ENCODE data around the gene CCDC47. TPM values are rescaled to one million over a fixed set of nuclear protein-coding genes. Genes with fewer than 3 reads are reported as not detected.

CCDC47 gene
- total and polyA plus RNA-seq, 2 of the 13 experiments (the other 11 are each of a cell fraction or from before 2014, with no cell fraction given): 59.3 to 99.5 TPM

DNA sequence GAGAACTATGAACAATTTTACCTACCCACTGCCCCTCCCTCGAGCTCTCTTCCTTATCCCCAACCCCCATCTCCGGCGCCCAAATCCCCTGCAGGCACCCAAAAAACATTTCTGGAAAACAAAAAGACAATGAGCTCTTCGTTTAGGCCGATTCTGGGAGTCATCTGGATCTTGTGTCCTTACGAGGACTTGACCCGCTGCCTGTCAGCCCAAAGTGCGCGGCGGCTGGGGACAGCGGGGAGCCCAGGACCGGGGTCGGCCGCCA lies 32.3 kb downstream of the CCDC47 start (continued):
- TF ChIP-seq, protein P1, sequence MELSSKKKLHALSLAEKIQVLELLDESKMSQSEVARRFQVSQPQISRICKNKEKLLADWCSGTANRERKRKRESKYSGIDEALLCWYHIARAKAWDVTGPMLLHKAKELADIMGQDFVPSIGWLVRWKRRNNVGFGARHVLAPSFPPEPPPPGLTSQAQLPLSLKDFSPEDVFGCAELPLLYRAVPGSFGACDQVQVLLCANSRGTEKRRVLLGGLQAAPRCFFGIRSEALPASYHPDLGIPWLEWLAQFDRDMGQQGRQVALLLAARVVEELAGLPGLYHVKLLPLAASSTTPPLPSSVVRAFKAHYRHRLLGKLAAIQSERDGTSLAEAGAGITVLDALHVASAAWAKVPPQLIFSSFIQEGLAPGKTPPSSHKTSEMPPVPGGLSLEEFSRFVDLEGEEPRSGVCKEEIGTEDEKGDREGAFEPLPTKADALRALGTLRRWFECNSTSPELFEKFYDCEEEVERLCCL (CRISPR knock-in tag; IDR thresholded peaks at IDR 0.05; ENCODE audit: borderline replicate concordance): no peak
- TF ChIP-seq ZNF660 (CRISPR knock-in tag; IDR thresholded peaks at IDR 0.05; ENCODE audit: borderline replicate concordance, low read depth) (no peak), ZFP90 (CRISPR knock-in tag; IDR thresholded peaks at IDR 0.05; ENCODE audit: borderline replicate concordance) (no peak), ZBTB7B (CRISPR knock-in tag; IDR thresholded peaks at IDR 0.05) (no peak), HNF4A (CRISPR knock-in tag; IDR thresholded peaks at IDR 0.05) (0 out of 2 replicates have a peak, but pooled peaks have one; percentile 3), NR2C2 (CRISPR knock-in tag; IDR thresholded peaks at IDR 0.05; ENCODE audit: borderline replicate concordance) (no peak), MED8 (CRISPR knock-in tag; IDR thresholded peaks at IDR 0.05; ENCODE audit: insufficient replicate concordance) (peak; percentile 37), NFIB (CRISPR knock-in tag; IDR thresholded peaks at IDR 0.05; ENCODE audit: borderline replicate concordance) (no peak), DPF2 (CRISPR knock-in tag; IDR thresholded peaks at IDR 0.05; ENCODE audit: borderline replicate concordance, low read depth) (no peak), ZBTB21 (CRISPR knock-in tag; IDR thresholded peaks at IDR 0.05) (peak; percentile 9; the same call in 1 of the 2 replicates), ZNF235 (CRISPR knock-in tag; IDR thresholded peaks at IDR 0.05; ENCODE audit: borderline replicate concordance) (0 out of 2 replicates have a peak, but pooled peaks have one; percentile 13), TAF15 (IDR thresholded peaks at IDR 0.05; ENCODE audit: low read depth, low read length, poor library complexity, severe bottlenecking) (no peak), ZNF260 (CRISPR knock-in tag; IDR thresholded peaks at IDR 0.05; ENCODE audit: borderline replicate concordance, low read depth) (no peak), ZNF674 (CRISPR knock-in tag; IDR thresholded peaks at IDR 0.05; ENCODE audit: low read depth) (no peak), ZFP62 (CRISPR knock-in tag; IDR thresholded peaks at IDR 0.05) (no peak), ISL2 (CRISPR knock-in tag; IDR thresholded peaks at IDR 0.05) (no peak)
- TF ChIP-seq, protein P2, sequence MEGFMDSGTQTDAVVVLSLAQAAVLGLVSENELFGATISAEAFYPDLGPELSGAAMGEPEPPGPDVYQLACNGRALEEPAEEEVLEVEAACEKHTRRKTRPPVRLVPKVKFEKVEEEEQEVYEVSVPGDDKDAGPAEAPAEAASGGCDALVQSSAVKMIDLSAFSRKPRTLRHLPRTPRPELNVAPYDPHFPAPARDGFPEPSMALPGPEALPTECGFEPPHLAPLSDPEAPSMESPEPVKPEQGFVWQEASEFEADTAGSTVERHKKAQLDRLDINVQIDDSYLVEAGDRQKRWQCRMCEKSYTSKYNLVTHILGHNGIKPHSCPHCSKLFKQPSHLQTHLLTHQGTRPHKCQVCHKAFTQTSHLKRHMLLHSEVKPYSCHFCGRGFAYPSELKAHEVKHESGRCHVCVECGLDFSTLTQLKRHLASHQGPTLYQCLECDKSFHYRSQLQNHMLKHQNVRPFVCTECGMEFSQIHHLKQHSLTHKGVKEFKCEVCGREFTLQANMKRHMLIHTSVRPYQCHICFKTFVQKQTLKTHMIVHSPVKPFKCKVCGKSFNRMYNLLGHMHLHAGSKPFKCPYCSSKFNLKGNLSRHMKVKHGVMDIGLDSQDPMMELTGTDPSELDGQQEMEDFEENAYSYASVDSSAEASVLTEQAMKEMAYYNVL (CRISPR knock-in tag; IDR thresholded peaks at IDR 0.05; ENCODE audit: borderline replicate concordance): 0 out of 2 replicates have a peak, but pooled peaks have one; percentile 21
- TF ChIP-seq, protein P3, sequence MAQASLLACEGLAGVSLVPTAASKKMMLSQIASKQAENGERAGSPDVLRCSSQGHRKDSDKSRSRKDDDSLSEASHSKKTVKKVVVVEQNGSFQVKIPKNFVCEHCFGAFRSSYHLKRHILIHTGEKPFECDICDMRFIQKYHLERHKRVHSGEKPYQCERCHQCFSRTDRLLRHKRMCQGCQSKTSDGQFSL (CRISPR knock-in tag; IDR thresholded peaks at IDR 0.05): no peak
- TF ChIP-seq, protein P4, sequence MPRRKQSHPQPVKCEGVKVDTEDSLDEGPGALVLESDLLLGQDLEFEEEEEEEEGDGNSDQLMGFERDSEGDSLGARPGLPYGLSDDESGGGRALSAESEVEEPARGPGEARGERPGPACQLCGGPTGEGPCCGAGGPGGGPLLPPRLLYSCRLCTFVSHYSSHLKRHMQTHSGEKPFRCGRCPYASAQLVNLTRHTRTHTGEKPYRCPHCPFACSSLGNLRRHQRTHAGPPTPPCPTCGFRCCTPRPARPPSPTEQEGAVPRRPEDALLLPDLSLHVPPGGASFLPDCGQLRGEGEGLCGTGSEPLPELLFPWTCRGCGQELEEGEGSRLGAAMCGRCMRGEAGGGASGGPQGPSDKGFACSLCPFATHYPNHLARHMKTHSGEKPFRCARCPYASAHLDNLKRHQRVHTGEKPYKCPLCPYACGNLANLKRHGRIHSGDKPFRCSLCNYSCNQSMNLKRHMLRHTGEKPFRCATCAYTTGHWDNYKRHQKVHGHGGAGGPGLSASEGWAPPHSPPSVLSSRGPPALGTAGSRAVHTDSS (CRISPR knock-in tag; conservative IDR thresholded peaks at IDR 0.05): no peak
- TF ChIP-seq, protein P5, sequence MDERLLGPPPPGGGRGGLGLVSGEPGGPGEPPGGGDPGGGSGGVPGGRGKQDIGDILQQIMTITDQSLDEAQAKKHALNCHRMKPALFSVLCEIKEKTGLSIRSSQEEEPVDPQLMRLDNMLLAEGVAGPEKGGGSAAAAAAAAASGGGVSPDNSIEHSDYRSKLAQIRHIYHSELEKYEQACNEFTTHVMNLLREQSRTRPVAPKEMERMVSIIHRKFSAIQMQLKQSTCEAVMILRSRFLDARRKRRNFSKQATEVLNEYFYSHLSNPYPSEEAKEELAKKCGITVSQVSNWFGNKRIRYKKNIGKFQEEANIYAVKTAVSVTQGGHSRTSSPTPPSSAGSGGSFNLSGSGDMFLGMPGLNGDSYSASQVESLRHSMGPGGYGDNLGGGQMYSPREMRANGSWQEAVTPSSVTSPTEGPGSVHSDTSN (CRISPR knock-in tag; IDR thresholded peaks at IDR 0.05): no peak
- TF ChIP-seq, protein P6, sequence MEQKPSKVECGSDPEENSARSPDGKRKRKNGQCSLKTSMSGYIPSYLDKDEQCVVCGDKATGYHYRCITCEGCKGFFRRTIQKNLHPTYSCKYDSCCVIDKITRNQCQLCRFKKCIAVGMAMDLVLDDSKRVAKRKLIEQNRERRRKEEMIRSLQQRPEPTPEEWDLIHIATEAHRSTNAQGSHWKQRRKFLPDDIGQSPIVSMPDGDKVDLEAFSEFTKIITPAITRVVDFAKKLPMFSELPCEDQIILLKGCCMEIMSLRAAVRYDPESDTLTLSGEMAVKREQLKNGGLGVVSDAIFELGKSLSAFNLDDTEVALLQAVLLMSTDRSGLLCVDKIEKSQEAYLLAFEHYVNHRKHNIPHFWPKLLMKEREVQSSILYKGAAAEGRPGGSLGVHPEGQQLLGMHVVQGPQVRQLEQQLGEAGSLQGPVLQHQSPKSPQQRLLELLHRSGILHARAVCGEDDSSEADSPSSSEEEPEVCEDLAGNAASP (CRISPR knock-in tag; IDR thresholded peaks at IDR 0.05; ENCODE audit: borderline replicate concordance): no peak
